CD4-positive, alpha-beta memory T cell (primary cell): Measurements from ENCODE around the gene PAXX. TPM values are rescaled to one million over a fixed set of nuclear protein-coding genes. Genes with fewer than 3 reads are reported as not detected.

ENCODE experiments used
- CTCF ChIA-PET: fragments of 350-600 bp; sonication (Branson Sonifier 250); formaldehyde crosslinking; loops from one replicate; lab custom pipeline; 2021; ENCODE audit warnings: inconsistent platforms; ENCODE audit not compliant: partially characterized antibody; lab: Charles Lee
- POLR2A ChIA-PET: fragments of 350-600 bp; sonication (Branson Sonifier 250); formaldehyde crosslinking; loops from one replicate; lab custom pipeline; 2021; ENCODE audit not compliant: partially characterized antibody; lab: Charles Lee
- DNase-seq, 5 donors: peaks; one replicate each; pipeline versions ENCODE4 v3.0.0 to v3.0.0-alpha.2; 2020 to 2022; ENCODE audit warnings: mixed read lengths in 1 of 5
- H3K27ac ChIP-seq: one replicate; pipeline ENCODE4 v1.7.0; 2013; ENCODE audit warnings: low read depth, low read length
- H3K27me3 ChIP-seq: 2 replicates; pipeline ENCODE4 v1.7.0; 2013; ENCODE audit warnings: mild to moderate bottlenecking, low read length, moderate library complexity; ENCODE audit not compliant: insufficient read depth
- H3K36me3 ChIP-seq: 2 replicates; pipeline ENCODE4 v1.7.0; 2013; ENCODE audit warnings: mild to moderate bottlenecking, low read length, moderate library complexity; ENCODE audit not compliant: insufficient read depth
- H3K4me1 ChIP-seq: 2 replicates; pipeline ENCODE4 v1.7.0; 2013; ENCODE audit warnings: mild to moderate bottlenecking, low read length, moderate library complexity; ENCODE audit not compliant: insufficient read depth
- H3K4me3 ChIP-seq, 2 donors: one replicate each; pipeline ENCODE4 v1.7.0; 2013; ENCODE audit warnings: low read length in 2 of 2, mild to moderate bottlenecking in 1 of 2
- H3K9me3 ChIP-seq, 2 donors: one replicate each; pipeline ENCODE4 v1.7.0; 2013; ENCODE audit warnings: low read length in 2 of 2, control low read depth in 1 of 2; ENCODE audit not compliant: control insufficient read depth in 1 of 2
- H3K27ac Mint-ChIP-seq, 7 donors: one replicate each; pipeline ENCODE4 v1.8.0; 2020 to 2021; ENCODE audit warnings: mixed read lengths in 7 of 7, mild to moderate bottlenecking in 6 of 7, inconsistent platforms in 3 of 7, moderate library complexity in 3 of 7
- H3K27me3 Mint-ChIP-seq, 2 donors: one replicate each; pipeline ENCODE4 v1.8.0; 2020 to 2021; ENCODE audit warnings: mixed read lengths in 2 of 2
- H3K36me3 Mint-ChIP-seq, 2 donors: one replicate each; pipeline ENCODE4 v1.8.0; 2020 to 2021; ENCODE audit warnings: mixed read lengths in 2 of 2, inconsistent platforms in 1 of 2, mild to moderate bottlenecking in 1 of 2
- H3K4me1 Mint-ChIP-seq, 4 donors: one replicate each; pipeline ENCODE4 v1.8.0; 2020 to 2021; ENCODE audit warnings: mixed read lengths in 4 of 4, mild to moderate bottlenecking in 1 of 4
- H3K4me3 Mint-ChIP-seq, 8 donors: one replicate each; pipeline ENCODE4 v1.8.0; 2020 to 2021; ENCODE audit warnings: mixed read lengths in 8 of 8, mild to moderate bottlenecking in 7 of 8, moderate library complexity in 6 of 8, inconsistent platforms in 3 of 8
- H3K9me3 Mint-ChIP-seq, 8 donors: one replicate each; pipeline ENCODE4 v1.8.0; 2020 to 2021; ENCODE audit warnings: mixed read lengths in 8 of 8, mild to moderate bottlenecking in 5 of 8, inconsistent platforms in 3 of 8, moderate library complexity in 1 of 8
- intact Hi-C: fragments of 100-400 bp; cut with micrococcal nuclease; formaldehyde crosslinking; loops from one replicate; pipeline ENCODE4 v1.15.1; 2023
- polyA plus RNA-seq, 2 donors: library from polyadenylated mRNA; unstranded; fragments of 300-500 nt; fragmentation: Illumina TruSeq; gene quantifications; one replicate each; pipeline ENCODE4 v1.2.3, GENCODE V29; 2021
- total RNA-seq, 2 experiments: library from RNA; stranded (reverse); gene quantifications; one replicate each; pipeline ENCODE4 v1.2.3, GENCODE V29; 2021

The PAXX gene
- total and polyA plus RNA-seq, 4 experiments from 2014 or later, result 76.0 to 103 (median 97.5) TPM

- Mint-ChIP-seq H3K36me3 (no peaks in the 10 kb centered on the region), H3K9me3 (no peaks in the 10 kb centered on the region), H3K27ac (peak overlapping the region in 4 of 7 donors; percentile 53 to 91 (median 68)), H3K4me1 (peaks cover 25 to 70% (median 34%) of the 10 kb centered on the region in 4 donors), H3K4me3 (peak overlapping the region in 2 of 8 donors; percentile 21 to 54), H3K27me3 (no peaks in the 10 kb centered on the region)
- Histone ChIP-seq H3K27me3 (no peaks in the 10 kb centered on the region), H3K36me3 (no peaks in the 10 kb centered on the region), H3K9me3 (no peaks in the 10 kb centered on the region), H3K4me1 (peaks cover 75% of the 10 kb centered on the region), H3K27ac (no peak overlapping the region), H3K4me3 (no peak overlapping the region)
- DNase-seq, result no peak
- ChIA-PET POLR2A (interaction anchor here (1.3 to 9.2 kb wide), 4 partner anchors 9 to 34 kb away, joined by 4 to 75 read pairs (median 10); partner anchors contain the start of genes C8G, CLIC3 and FBXW5), CTCF (interaction anchor here (1.5 kb wide), 1 partner anchor 14 kb away, joined by 5 read pairs; no protein-coding TSS in a partner anchor)
- intact Hi-C loops, result no loop called here
Measured at GRCh38 chr9:136962163-136962562, 30.1 kb upstream of the PAXX start.

- H3K27me3 Mint-ChIP-seq, result no peaks in the 10 kb centered on the region
- peak overlapping the region in 7 of 8 donors; percentile 21 to 69 (median 31) for H3K4me3 Mint-ChIP-seq
- Histone ChIP-seq H3K4me3 (no peak overlapping the region), H3K36me3 (no peaks in the 10 kb centered on the region), H3K9me3 (no peaks in the 10 kb centered on the region), H3K27ac (no peak overlapping the region), H3K4me1 (peaks cover 75% of the 10 kb centered on the region), H3K27me3 (no peaks in the 10 kb centered on the region)
- intact Hi-C loops, result no loop called here
- CTCF ChIA-PET, result interaction anchor here (1.1 kb wide), 1 partner anchor 15 kb away, joined by 3 read pairs; no protein-coding TSS in a partner anchor
- H3K4me1 Mint-ChIP-seq, result peaks cover 23 to 67% (median 34%) of the 10 kb centered on the region in 4 donors
- POLR2A ChIA-PET, result interaction anchor here (1.3 to 9.2 kb wide), 3 partner anchors 9 to 33 kb away, joined by 4 to 75 read pairs (median 4); partner anchors contain the start of gene CLIC3
- H3K9me3 Mint-ChIP-seq, result no peaks in the 10 kb centered on the region
- no peaks in the 10 kb centered on the region for H3K36me3 Mint-ChIP-seq
- no peak for DNase-seq
- H3K27ac Mint-ChIP-seq, result peak overlapping the region in 6 of 7 donors; percentile 61 to 91 (median 74)
Measured at GRCh38 chr9:136962701-136963248, 29.4 kb upstream of the PAXX start.

GRCh38 chr9:136963341-136963740 is 28.9 kb upstream of the PAXX start:
- Histone ChIP-seq H3K27me3 (no peaks in the 10 kb centered on the region), H3K4me3 (no peak overlapping the region), H3K4me1 (peaks cover 69% of the 10 kb centered on the region), H3K36me3 (no peaks in the 10 kb centered on the region), H3K27ac (no peak overlapping the region), H3K9me3 (no peaks in the 10 kb centered on the region)
- Mint-ChIP-seq H3K4me1 (peaks cover 23 to 62% (median 33%) of the 10 kb centered on the region in 4 donors), H3K27ac (peak overlapping the region in 4 of 7 donors; percentile 10 to 91 (median 78)), H3K4me3 (peak overlapping the region in 1 of 8 donors; percentile 64), H3K27me3 (no peaks in the 10 kb centered on the region), H3K36me3 (no peaks in the 10 kb centered on the region), H3K9me3 (no peaks in the 10 kb centered on the region)
- ChIA-PET CTCF (interaction anchor here (1.1 kb wide), 1 partner anchor 15 kb away, joined by 3 read pairs; no protein-coding TSS in a partner anchor), POLR2A (interaction anchor here (9.2 kb wide), 1 partner anchor 12 kb away, joined by 75 read pairs; no protein-coding TSS in a partner anchor)
- DNase-seq, result no peak
- intact Hi-C loops, result no loop called here

- POLR2A ChIA-PET, result interaction anchor here (9.2 kb wide), 1 partner anchor 12 kb away, joined by 75 read pairs; no protein-coding TSS in a partner anchor
- no peaks in the 10 kb centered on the region for H3K36me3 ChIP-seq
- H3K4me3 ChIP-seq, result no peak overlapping the region
- H3K27me3 Mint-ChIP-seq, result no peaks in the 10 kb centered on the region
- peaks cover 23 to 58% (median 33%) of the 10 kb centered on the region in 4 donors for H3K4me1 Mint-ChIP-seq
- H3K4me1 ChIP-seq, result peaks cover 65% of the 10 kb centered on the region
- CTCF ChIA-PET, result interaction anchor here (1.1 kb wide), 1 partner anchor 16 kb away, joined by 3 read pairs; no protein-coding TSS in a partner anchor
- no peak for DNase-seq
- H3K9me3 Mint-ChIP-seq, result no peaks in the 10 kb centered on the region
- intact Hi-C loops, result no loop called here
- H3K9me3 ChIP-seq, result no peaks in the 10 kb centered on the region
- no peak overlapping the region for H3K27ac ChIP-seq
- H3K27me3 ChIP-seq, result no peaks in the 10 kb centered on the region
- peak overlapping the region in 1 of 7 donors; percentile 10 for H3K27ac Mint-ChIP-seq
- no peaks in the 10 kb centered on the region for H3K36me3 Mint-ChIP-seq
- H3K4me3 Mint-ChIP-seq, result no peak overlapping the region
Measured at GRCh38 chr9:136963751-136964150, 28.5 kb upstream of the PAXX start.

GRCh38 chr9:136964171-136964689 is 28.0 kb upstream of the PAXX start:
- Mint-ChIP-seq H3K4me3 (peak overlapping the region in 5 of 8 donors; percentile 25 to 61 (median 51)), H3K27ac (peak overlapping the region in 4 of 7 donors; percentile 64 to 72 (median 67)), H3K36me3 (no peaks in the 10 kb centered on the region), H3K4me1 (peaks cover 23 to 53% (median 33%) of the 10 kb centered on the region in 4 donors), H3K27me3 (no peaks in the 10 kb centered on the region), H3K9me3 (no peaks in the 10 kb centered on the region)
- ChIA-PET CTCF (no interaction called here), POLR2A (interaction anchor here (1.0 to 9.2 kb wide), 2 partner anchors 11 to 14 kb away, joined by 5 to 75 read pairs; no protein-coding TSS in a partner anchor)
- Histone ChIP-seq H3K4me1 (peaks cover 60% of the 10 kb centered on the region), H3K36me3 (no peaks in the 10 kb centered on the region), H3K27ac (no peak overlapping the region), H3K27me3 (no peaks in the 10 kb centered on the region), H3K4me3 (no peak overlapping the region), H3K9me3 (no peaks in the 10 kb centered on the region)
- intact Hi-C loops, result no loop called here
- DNase-seq, result no peak

- no peaks in the 10 kb centered on the region for H3K36me3 Mint-ChIP-seq
- CTCF ChIA-PET, result interaction anchor here (0.6 to 0.8 kb wide), 2 partner anchors 16 to 70 kb away, joined by 3 read pairs; no protein-coding TSS in a partner anchor
- H3K9me3 Mint-ChIP-seq, result no peaks in the 10 kb centered on the region
- DNase-seq, result no peak
- Histone ChIP-seq H3K4me3 (no peak overlapping the region), H3K4me1 (peaks cover 54% of the 10 kb centered on the region), H3K27me3 (no peaks in the 10 kb centered on the region), H3K9me3 (no peaks in the 10 kb centered on the region), H3K27ac (no peak overlapping the region), H3K36me3 (no peaks in the 10 kb centered on the region)
- intact Hi-C loops, result no loop called here
- peak overlapping the region in 5 of 7 donors; percentile 53 to 91 (median 72) for H3K27ac Mint-ChIP-seq
- no peaks in the 10 kb centered on the region for H3K27me3 Mint-ChIP-seq
- peaks cover 23 to 48% (median 33%) of the 10 kb centered on the region in 4 donors for H3K4me1 Mint-ChIP-seq
- peak overlapping the region in 6 of 8 donors; percentile 26 to 61 (median 54) for H3K4me3 Mint-ChIP-seq
- POLR2A ChIA-PET, result interaction anchor here (1.0 to 9.2 kb wide), 3 partner anchors 10 to 27 kb away, joined by 5 to 75 read pairs (median 13); partner anchors contain the start of gene PAXX
Measured at GRCh38 chr9:136964833-136965422, 27.3 kb upstream of the PAXX start.
